OCI-M2 (cell line): ENCODE results near the gene UBE2R2.
A peak's percentile ranks its signal among the peaks of the same experiment; 100 is the strongest.
"Not testable (repeated sequence)": the region's sequence is repeated elsewhere in the genome, so short reads cannot be mapped to it uniquely, and the experiment has no call there.

Experiments
- DNase-seq: peaks from one replicate; lab custom pipeline; 2025; ENCODE audit not compliant: unreplicated experiment; lab: John Stamatoyannopoulos, UW

The UBE2R2 gene, protein sequence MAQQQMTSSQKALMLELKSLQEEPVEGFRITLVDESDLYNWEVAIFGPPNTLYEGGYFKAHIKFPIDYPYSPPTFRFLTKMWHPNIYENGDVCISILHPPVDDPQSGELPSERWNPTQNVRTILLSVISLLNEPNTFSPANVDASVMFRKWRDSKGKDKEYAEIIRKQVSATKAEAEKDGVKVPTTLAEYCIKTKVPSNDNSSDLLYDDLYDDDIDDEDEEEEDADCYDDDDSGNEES

DNA sequence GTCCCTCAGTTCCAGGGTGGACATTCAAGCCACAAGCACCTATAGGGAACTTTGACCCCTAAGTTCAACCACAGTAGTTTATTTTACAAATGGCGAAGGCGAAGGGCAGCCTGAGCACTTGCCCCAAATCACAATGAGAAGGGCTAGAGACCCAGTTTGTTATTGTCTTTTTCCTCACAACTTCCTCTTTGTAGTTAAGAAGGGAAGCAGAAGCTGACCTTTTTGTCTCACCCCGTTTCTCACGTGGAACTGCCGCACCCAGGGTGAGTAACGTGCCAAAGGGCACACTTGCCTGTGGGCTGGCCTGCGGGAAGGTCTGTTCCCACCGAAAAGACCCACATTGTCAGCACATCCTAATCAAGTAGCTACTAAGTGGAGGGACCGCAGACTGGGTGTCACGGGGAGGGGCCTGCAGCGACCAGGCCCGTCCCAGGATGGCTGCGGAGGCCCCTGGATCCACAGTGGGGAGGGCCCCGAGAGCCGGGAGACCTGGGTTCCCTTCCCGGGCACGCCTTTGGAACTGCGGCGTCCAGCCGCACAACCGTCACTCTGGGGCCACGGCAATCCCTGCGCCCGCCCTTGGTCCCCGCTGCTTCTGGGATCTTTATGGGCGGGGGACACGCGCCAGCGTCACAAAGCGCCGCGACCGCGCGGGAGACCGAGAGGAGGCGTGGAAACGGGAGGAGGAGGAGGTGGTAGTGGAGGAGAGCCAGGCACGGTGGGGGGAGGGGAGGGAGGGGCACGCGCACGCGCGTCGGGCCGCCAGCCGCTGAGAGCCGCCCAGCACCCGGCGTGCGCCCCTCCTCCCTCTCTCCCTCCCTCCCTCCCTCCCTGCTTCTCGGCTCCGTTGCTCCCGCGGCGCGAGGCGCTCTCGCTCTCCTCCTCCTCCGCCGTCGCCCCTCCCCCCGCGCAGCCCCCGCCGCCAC lies at the start of gene UBE2R2:
UBE2R2 (plus strand) TSS at position 834 of the 926 bp plus-strand sequence. CDS start 598 bp downstream, outside the sequence.
- DNase-seq: peak; percentile 47

DNA sequence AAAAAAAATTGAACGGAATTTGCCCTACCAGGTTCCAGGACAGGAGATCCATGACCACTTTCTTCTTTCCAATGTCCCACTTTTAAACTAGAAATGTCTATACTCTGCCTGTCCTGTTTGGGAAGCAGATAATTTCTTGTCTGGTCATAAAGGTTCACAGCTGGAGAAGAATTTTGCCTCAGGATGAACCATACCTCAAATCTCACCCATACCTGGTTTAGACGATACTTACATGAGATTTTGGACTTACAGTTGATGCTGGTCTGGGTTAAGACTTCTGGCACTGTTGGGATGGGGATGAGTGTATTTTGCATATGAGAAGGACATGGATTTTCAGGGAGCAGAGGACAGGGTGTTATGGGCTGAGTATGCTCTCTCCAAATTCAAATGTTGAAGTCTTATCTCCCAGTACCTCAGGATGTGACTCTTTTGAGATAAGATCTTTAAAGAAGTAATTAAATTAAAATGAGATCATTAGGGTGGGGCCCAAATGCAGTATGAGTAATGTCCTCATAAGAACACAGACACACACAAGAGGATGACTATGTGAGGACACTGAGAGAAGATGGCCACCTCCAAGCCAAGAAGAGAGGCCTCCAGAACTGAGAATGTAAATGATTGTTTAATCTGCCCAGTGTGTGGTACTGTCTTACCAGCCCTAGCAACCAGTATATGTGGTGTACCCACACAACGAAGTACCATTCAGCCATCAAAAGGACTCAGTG lies 46.6 kb upstream of the UBE2R2 start:
- DNase-seq: not testable (repeated sequence)

DNA sequence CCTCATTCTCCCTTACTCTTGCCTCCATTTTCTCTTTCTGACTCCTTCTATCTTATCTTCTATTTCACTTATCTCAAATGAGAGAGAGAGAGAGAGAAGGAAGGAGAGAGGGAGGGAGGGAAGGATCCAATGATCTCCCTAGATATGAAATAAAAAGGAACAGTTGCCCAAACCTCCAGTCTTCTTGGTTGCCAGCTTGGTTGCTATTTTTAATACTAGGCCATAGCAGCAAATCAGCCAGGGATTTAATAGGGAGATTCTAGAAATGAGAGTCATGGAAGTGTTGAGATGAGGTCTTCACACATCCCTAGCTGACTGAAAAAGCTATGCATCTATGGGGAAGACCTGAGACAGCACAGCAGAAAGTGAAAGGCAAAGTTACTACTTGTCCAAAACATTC lies 43.8 kb upstream of the UBE2R2 start:
- DNase-seq: not testable (repeated sequence)

DNA sequence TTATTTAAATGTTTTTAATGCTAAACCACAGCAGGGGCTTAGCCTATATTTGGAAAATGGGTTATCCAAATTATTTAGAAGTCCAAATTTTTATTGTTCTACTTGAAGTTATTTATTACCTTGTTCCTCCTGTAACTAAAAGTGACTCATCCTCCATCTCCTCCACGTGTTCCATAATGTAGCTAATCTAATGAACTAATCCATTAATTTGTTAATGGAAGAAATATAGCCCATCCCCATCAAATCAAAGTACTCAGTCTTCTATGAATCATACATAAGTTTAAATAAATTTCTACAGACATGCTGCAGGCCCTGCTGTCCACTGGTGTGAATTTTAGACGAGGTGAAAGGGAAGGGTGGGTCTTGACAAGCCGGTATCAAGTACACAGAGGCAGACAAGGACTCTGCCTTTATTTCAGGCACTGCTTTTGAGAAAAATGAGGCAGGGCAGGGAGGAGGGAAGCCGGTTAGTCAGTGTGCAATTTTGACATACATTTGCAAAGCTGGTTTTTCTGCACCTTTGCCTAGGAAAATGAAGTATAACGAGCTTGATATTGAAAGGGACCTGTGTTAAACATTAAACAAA lies 42.8 kb upstream of the UBE2R2 start:
- not testable (repeated sequence) for DNase-seq

DNA sequence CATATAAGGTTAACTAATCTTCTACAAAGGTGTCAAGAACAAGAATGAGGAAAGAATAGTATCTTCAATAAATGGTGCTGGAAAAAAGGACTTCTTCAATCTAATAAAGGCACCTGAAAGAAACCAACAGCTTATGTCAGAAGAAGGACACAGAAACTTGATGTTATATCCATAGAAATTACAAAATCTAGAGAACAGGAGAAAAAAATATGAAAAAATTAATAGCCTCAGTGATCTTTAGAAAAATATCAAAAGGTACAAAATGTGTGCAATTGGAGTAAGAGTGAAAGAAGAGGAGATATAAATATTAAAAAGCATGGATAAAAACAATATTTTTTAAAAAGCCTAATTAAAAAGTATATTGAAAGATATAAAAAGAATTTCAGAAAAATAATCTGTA lies 40.4 kb upstream of the UBE2R2 start:
- no peak for DNase-seq

DNA sequence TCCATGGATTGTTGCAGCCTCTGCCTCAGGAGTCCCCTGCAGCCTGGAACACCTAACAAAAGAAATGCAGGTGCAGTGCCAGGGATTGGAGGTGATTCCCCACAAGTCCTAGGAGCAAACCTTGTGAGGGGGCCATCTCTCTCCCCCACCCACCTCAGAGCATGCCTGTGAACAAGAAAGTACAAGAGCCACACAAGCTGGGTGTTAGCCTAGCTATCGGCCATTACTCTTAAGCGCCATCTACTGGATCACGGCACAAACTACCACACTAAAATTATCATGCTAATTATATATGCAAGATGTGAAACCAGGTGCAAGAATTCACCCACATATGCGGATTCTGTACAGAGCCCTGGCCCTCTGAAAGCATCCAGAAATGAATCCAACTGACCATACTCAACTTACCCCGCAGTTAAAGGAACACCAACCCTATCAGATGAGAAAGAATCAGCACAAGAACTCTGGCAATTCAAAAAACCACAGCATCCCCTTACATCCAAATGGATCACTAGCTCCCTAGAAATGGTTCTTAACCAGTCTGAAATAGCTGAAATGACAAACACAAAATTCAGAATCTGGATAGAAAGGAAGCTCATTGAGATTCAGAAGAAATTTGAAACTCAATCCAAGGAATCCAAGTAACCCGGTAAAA lies 38.1 kb upstream of the UBE2R2 start:
- DNase-seq: no peak

DNA sequence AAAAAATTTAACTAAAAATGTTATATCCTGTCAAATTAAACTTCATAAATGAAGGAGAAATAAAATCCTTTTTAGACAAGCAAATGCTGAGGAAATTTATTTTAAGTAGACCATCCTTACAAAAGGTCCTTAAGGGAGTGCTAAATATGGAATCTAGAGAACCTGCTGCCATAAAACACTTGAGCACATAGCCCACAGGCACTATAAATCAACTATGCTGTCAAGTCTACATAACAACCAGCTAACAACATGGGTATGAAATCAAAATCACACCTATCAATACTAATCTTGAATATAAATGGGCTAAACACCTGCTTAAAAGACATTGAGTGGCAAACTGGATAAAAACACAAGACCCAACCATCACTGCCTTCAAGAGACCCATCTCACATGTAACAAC lies 36.7 kb upstream of the UBE2R2 start:
- DNase-seq: no peak

DNA sequence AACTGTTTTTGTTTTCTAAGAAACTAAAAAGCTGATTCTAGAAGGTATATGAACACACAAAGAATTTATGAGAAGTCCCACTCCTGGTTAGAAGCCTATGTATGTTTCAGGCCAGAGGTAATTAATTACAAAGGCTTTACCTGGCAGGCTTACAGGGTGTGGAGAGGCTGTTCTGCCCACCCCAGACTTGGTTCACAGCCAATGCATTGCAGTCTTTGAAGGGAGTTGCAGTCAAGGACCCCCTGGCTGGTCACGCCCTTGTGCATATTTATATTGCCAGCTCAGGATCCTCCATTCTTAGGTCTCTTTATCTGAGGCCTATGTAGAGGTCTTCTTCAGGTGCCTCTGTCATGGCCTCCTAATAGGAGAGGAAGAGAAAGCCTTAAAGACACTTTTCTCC lies 35.2 kb upstream of the UBE2R2 start:
- DNase-seq: no peak

DNA sequence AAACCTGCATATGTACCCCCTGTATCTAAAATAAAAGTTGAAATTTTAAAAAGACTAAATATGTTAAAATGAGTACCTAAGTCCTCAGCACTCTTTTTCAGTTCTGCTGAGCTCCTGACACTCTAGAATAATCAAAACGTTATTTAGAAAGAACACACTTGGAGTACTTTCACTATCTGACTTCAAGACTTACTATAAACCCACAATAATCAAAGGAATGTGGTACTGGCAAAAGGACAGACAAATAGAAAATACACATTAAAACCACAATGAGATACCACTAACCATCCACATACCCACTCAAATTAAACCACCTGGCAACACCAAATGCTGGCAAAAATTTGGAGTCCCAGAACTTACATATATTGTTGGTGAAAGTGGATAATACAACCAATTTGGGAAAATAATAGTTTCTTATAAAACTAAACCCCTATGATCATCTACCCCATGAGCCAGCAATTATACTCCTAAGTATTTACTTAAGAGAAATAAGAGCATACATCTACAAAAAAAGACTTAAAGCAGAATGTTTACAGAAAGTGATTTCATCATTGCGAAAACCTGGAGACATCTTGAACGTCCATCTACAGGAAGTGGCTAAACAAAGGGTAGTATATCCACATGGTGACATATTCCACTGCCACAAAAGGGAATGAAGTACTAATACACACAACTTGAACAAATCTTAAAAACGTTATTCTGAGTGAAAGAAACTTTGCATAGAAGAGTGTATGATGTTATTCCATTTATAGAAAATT lies 34.4 kb upstream of the UBE2R2 start:
- DNase-seq: no peak

DNA sequence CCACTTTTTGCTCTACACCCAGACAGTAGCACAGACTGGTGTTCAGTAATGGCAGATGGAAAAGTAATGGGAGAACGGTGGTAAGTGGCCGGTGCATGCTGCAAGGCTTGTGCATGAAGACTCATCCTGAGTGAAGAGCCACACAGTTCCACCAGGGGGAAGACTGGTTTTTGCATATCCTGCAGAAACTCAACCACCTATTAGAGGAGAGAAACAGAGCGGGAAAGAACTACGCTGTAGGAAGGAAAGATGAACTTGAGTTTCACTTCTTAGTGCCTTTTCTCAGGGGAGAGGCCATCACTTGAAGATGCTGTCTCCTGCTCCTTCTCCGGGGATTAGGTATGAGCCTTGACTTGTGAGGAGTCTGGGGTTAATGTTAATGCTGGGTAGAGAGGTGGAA lies 31.0 kb upstream of the UBE2R2 start:
- no peak for DNase-seq

DNA sequence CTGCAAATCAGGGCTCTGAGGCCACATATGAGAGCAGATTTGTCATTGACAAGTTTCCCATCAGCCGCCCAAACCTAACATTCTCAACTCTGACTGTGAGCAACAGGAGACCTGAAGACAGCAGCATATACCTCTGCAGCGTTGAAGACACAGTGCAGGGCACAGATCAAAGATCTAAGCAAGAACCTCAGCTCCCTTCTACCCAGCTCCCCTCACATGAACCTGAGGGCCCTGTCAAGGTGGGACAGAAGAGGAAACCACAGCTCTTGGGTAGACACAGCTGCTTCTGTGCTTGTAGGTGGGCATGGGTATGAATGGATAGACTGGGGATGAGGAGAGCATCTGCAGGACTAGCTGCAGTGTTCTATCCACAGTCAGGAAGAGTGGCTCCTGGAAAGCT lies 30.3 kb upstream of the UBE2R2 start:
- DNase-seq: no peak

DNA sequence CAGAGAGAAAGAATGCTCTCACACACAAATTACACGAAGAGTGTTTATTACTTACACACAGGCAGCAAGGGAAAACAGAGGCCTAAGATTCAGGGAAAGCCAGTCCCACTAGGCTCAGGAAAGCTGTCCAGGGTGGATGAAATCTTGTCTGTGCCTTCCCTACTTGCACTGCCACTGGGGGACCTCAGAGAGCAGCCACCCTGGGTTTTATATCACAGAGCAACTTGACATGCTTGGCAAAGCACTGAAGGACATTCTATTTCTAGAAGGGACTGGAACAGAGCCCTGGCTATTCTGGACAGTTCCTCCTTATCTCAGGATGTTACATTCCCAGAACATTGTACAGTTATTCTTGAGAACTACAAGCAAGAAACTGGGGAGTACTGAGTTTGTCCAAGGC lies 29.1 kb upstream of the UBE2R2 start:
- no peak for DNase-seq

DNA sequence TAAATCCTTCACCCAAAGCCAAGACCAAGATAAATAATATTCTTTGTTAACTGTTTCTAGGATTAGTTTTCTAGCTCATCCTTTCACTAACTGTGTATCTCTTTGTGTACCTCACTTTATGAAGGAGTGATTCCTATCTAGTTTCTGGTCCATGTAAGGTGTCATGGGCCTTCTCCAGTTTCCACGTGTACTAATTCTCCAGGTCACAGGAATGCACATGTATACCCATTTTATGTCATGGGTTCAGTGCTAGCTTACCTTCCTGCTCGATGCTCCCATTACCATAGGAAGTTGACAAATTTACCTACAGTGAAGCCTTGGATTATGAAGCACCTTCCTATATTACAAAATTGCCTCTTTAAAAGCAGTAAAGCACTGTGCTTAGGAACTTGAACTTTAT lies 27.5 kb upstream of the UBE2R2 start:
- DNase-seq: not testable (repeated sequence)

DNA sequence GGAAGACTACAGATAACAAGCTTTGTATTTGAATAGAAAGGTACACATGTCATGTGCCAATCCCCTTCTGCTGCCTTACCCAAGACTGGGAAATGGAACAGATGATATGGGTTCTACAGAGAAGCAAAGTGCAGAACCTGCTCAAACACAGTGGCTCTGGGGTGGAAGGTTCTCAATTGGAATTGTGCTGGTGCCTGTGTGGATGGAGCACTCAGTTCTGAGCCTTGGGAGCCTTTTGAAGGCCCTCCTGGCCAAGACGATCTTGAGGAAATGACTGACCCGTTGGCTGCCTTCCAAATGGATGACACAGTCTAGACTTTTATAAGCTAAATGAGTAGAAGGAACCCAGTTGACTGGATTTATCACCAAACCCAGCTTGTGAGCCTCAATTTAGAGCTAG lies 25.8 kb upstream of the UBE2R2 start:
- no peak for DNase-seq

DNA sequence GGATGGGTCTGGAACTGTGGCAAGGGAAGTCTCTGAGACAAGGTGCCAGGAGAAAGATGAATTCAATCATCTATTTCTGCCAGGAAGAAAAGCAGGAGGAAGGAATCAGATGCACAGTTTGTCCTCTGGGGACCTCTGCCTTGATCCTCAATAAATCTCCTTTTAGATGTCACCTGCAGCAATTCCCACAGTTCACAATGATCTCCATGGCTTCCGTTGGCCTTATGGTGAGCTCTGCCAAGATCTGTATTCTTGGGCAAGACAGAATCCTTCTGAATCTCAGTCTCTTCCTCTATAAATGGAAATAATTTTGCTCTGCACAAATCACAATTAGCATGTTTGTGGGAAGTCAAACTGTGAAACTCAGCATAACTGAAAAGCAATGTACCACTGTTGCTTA lies 23.5 kb upstream of the UBE2R2 start:
- not testable (repeated sequence) for DNase-seq

DNA sequence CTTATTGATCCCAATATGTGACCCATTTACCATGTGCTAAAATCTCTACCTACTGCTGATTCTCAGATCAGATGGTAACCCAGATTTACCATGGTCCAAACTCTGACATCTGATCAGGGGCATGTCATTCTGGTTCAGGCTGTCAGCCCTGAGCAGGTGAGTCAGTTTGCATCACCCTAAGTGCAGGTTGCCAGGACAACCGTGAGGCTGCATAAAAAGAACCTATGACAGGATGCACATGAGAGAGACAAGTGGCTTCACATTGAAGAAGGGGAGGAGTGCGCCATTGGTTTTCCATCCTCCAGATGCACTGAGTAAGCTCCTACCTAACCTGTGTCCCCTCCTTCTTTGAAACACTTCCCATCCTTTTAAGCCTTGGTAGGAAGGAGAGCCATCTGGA lies 22.4 kb upstream of the UBE2R2 start:
- no peak for DNase-seq

DNA sequence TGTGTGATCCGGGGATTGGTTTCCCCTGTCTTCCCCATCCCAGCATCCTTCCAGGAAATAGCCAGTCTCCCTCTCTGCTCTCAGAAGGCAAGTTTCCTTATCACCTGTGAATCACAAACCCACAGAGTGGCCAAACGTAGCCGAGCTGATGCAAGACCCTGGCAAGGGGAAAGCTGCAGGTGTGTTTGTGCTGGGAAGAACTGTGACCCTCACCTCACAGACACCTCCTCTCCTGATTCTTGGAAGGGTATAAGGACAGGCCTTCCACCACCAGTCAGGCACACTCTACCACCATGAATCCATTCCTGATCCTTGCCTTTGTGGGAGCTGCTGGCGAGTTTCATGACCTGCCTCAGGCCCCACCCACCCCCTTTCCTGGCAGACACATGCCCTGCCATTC lies 21.7 kb upstream of the UBE2R2 start, which contains the start of gene PRSS3:
PRSS3 (plus strand) TSS at position 281 of the 400 bp plus-strand sequence; CDS start at position 294, 13 bp downstream.
- no peak for DNase-seq

DNA sequence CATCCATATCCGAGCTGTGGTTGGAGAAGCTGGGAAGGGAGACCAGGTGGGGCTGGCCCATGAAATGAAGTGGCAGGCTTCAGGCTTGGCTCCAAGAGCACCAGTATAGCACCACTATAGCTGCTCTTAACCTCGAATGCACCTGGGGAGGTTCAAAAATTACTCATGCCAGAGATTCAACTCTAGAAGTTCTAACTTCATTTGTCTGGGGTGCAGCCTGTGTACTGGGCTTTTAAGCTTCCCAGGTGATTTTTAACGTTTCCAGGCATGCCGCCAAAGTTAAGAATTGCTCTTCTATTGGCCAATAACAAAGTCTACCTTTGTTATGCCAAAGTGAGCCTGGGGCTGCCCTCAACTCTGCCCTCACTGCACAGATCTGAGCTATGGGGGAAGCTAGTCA lies 21.1 kb upstream of the UBE2R2 start:
- no peak for DNase-seq

DNA sequence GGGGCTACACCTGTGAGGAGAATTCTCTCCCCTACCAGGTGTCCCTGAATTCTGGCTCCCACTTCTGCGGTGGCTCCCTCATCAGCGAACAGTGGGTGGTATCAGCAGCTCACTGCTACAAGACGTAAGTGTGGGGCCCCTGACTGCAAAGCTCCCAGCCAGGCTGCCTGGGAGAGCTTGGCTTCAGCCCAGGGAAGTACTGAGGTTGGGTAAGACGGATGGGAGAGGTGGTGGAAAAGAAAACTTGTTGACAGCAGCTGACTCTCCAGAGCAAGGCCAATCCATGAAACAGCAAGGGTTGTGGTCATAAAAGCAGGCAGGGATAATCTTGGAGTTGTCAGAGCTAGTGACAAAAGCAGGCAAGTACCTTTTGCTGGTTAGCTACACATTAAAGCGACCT lies 20.3 kb upstream of the UBE2R2 start:
- DNase-seq: not testable (repeated sequence)

DNA sequence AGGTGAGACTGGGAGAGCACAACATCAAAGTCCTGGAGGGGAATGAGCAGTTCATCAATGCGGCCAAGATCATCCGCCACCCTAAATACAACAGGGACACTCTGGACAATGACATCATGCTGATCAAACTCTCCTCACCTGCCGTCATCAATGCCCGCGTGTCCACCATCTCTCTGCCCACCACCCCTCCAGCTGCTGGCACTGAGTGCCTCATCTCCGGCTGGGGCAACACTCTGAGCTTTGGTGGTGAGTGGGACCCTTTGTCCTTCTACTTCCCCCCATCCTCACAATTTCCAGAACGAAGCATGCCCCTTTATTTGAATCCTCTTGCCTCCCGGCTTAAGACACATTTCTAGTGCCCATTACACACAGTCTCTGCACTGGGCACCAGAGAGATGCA lies 19.1 kb upstream of the UBE2R2 start:
- DNase-seq: no peak
